GM19397 (cell line): ENCODE results near the gene EDC3.
"Not testable (repeated sequence)": the region's sequence is repeated elsewhere in the genome, so short reads cannot be mapped to it uniquely, and the experiment has no call there.

Source experiments
- ATAC-seq: cut with Tn5 transposase; IDR thresholded peaks from one replicate; pipeline ENCODE4 v1.9.1; 2021; ENCODE audit warnings: mild to moderate bottlenecking, moderate library complexity; ENCODE audit not compliant: unreplicated experiment

The EDC3 gene

GRCh38 chr15:74710319-74711094, 14.7 kb upstream of the EDC3 start:
- ATAC-seq = no peak

- ATAC-seq = no peak
Measured at GRCh38 chr15:74709892-74710291, 14.1 kb upstream of the EDC3 start.

GRCh38 chr15:74709011-74709410, 13.2 kb upstream of the EDC3 start:
- ATAC-seq = no peak

- ATAC-seq = no peak
Measured at GRCh38 chr15:74696808-74697207, 984 bp upstream of the EDC3 start.

- no peak for ATAC-seq
Measured at GRCh38 chr15:74696398-74696729, 540 bp upstream of the EDC3 start.

GRCh38 chr15:74692327-74692726, 3.5 kb downstream of the EDC3 start:
- ATAC-seq = no peak

- ATAC-seq = no peak
Measured at GRCh38 chr15:74683758-74684157, 12.1 kb downstream of the EDC3 start.

- ATAC-seq = no peak
Measured at GRCh38 chr15:74682954-74683353, 12.9 kb downstream of the EDC3 start.

GRCh38 chr15:74680456-74680855, 15.4 kb downstream of the EDC3 start:
- ATAC-seq = no peak

- ATAC-seq = no peak
Measured at GRCh38 chr15:74676801-74677200, 19.0 kb downstream of the EDC3 start.

- no peak for ATAC-seq
Measured at GRCh38 chr15:74674161-74674560, 21.7 kb downstream of the EDC3 start.

- ATAC-seq = no peak
Measured at GRCh38 chr15:74669627-74670026, 26.2 kb downstream of the EDC3 start.

GRCh38 chr15:74667975-74668374, 27.8 kb downstream of the EDC3 start:
- no peak for ATAC-seq

- ATAC-seq = no peak
Measured at GRCh38 chr15:74664670-74665069, 31.2 kb downstream of the EDC3 start.

GRCh38 chr15:74664028-74664616, 31.7 kb downstream of the EDC3 start:
- no peak for ATAC-seq

- ATAC-seq = no peak
Measured at GRCh38 chr15:74663303-74664027, 32.4 kb downstream of the EDC3 start.

GRCh38 chr15:74662064-74662860, 33.6 kb downstream of the EDC3 start:
- ATAC-seq = no peak

- ATAC-seq = not testable (repeated sequence)
Measured at GRCh38 chr15:74661280-74661679, 34.5 kb downstream of the EDC3 start.

GRCh38 chr15:74657846-74658245, 38.0 kb downstream of the EDC3 start:
- no peak for ATAC-seq

GRCh38 chr15:74656935-74657535, 38.8 kb downstream of the EDC3 start:
- ATAC-seq = no peak

- ATAC-seq = no peak
Measured at GRCh38 chr15:74655424-74655823, 40.4 kb downstream of the EDC3 start.
